HepG2 (cell line): ENCODE data around the gene CBX2. TPM values are rescaled to one million over a fixed set of nuclear protein-coding genes. Genes with fewer than 3 reads are reported as not detected.
A peak's percentile ranks its signal among the peaks of the same experiment; 100 is the strongest.

Experiments
- BHLHE40 ChIP-seq: IDR thresholded peaks from 2 replicates; pipeline ENCODE4 v1.6.1; 2011; ENCODE audit warnings: low read length, improper control_type of control experiment
- CCAR2 ChIP-seq: fragments of 200-400 bp; formaldehyde crosslinking; optimal IDR thresholded peaks from 2 replicates; pipeline ENCODE3; 2018; ENCODE audit warnings: low read depth, mild to moderate bottlenecking, low read length, moderate library complexity
- CHD4 ChIP-seq: fragments of 200-600 bp; sonication (generic); IDR thresholded peaks from 2 replicates; pipeline ENCODE4 v1.7.0; 2017; ENCODE audit warnings: mild to moderate bottlenecking, low read length, borderline replicate concordance
- DMAP1 ChIP-seq: IDR thresholded peaks from 2 replicates; pipeline ENCODE4 v1.6.1; 2016
- EHMT2 ChIP-seq: fragments of 200-600 bp; sonication (generic); IDR thresholded peaks from 2 replicates; pipeline ENCODE4 v1.7.0; 2017; ENCODE audit warnings: antibody characterized with exemption, low read depth, low read length, borderline replicate concordance
- EP300 ChIP-seq, 3 experiments: sonication (generic) in 1 of 3; formaldehyde crosslinking in 1 of 3; IDR thresholded peaks; 2 replicates each; pipeline versions ENCODE4 v1.5.1 to v1.6.1; 2011 to 2020; ENCODE audit warnings: low read depth in 2 of 3, low read length in 2 of 3, borderline replicate concordance in 1 of 3, improper control_type of control experiment in 1 of 3, mild to moderate bottlenecking in 1 of 3, missing genetic modification reagents in 1 of 3, moderate library complexity in 1 of 3
- GPN1 ChIP-seq: sonication (generic); formaldehyde crosslinking; IDR thresholded peaks from 2 replicates; pipeline ENCODE4 v1.5.1; 2020; ENCODE audit warnings: missing genetic modification reagents, borderline replicate concordance
- HHEX ChIP-seq: IDR thresholded peaks from 2 replicates; pipeline ENCODE4 v1.6.1; 2016; ENCODE audit warnings: control low read depth
- HMGXB3 ChIP-seq: sonication (generic); formaldehyde crosslinking; IDR thresholded peaks from 2 replicates; pipeline ENCODE4 v1.4.0; 2020; ENCODE audit warnings: missing genetic modification reagents, borderline replicate concordance
- HOXA3 ChIP-seq: sonication (generic); formaldehyde crosslinking; IDR thresholded peaks from 2 replicates; pipeline ENCODE4 v1.5.0; 2020; ENCODE audit warnings: missing genetic modification reagents
- SRSF9 ChIP-seq: fragments of 200-400 bp; formaldehyde crosslinking; IDR thresholded peaks from 2 replicates; pipeline ENCODE4 v1.6.1; 2018; ENCODE audit warnings: borderline replicate concordance, mild to moderate bottlenecking, low read depth, low read length; ENCODE audit not compliant: insufficient read depth, poor library complexity, severe bottlenecking
- STAG1 ChIP-seq: sonication (generic); formaldehyde crosslinking; IDR thresholded peaks from 2 replicates; pipeline ENCODE4 v1.4.0; 2020; ENCODE audit warnings: missing genetic modification reagents
- YEATS4 ChIP-seq: sonication (generic); formaldehyde crosslinking; IDR thresholded peaks from 2 replicates; pipeline ENCODE4 v1.4.0; 2020; ENCODE audit warnings: missing genetic modification reagents, borderline replicate concordance
- ZC3H4 ChIP-seq: sonication (generic); formaldehyde crosslinking; IDR thresholded peaks from 2 replicates; pipeline ENCODE4 v1.4.0; 2020; ENCODE audit warnings: missing genetic modification reagents, borderline replicate concordance
- ZNF121 ChIP-seq: sonication (generic); formaldehyde crosslinking; IDR thresholded peaks from 2 replicates; pipeline ENCODE4 v1.5.0; 2020; ENCODE audit warnings: mild to moderate bottlenecking, missing genetic modification reagents
- ZNF274 ChIP-seq: sonication (generic); formaldehyde crosslinking; IDR thresholded peaks from 2 replicates; pipeline ENCODE4 v1.5.1; 2020; ENCODE audit warnings: mild to moderate bottlenecking, missing genetic modification reagents
- ZNF713 ChIP-seq: sonication (generic); formaldehyde crosslinking; IDR thresholded peaks from 2 replicates; pipeline ENCODE4 v1.4.0; 2020; ENCODE audit warnings: mild to moderate bottlenecking, missing genetic modification reagents
- ZSCAN20 ChIP-seq: sonication (generic); formaldehyde crosslinking; IDR thresholded peaks from 2 replicates; pipeline ENCODE4 v1.4.0; 2020; ENCODE audit warnings: missing genetic modification reagents, mild to moderate bottlenecking, borderline replicate concordance
- ZZZ3 ChIP-seq: sonication (generic); formaldehyde crosslinking; IDR thresholded peaks from 2 replicates; pipeline ENCODE4 v1.4.0; 2020; ENCODE audit warnings: missing genetic modification reagents, mild to moderate bottlenecking, borderline replicate concordance
- polyA plus RNA-seq, 8 experiments: library from polyadenylated mRNA; depleted of rRNA in 3 of 8; stranded (reverse) in 7 of 8; unstranded in 1 of 8; fragments of >200 nt; fragmentation: Illumina TruSeq in 4 of 8; extraction: Trizol in 4 of 8; gene quantifications; 2 replicates each; pipeline versions ENCODE4 v1.2.1 to v1.2.3, GENCODE V29; 2011 to 2016; ENCODE audit warnings: low read depth in 4 of 8, missing spikeins in 1 of 8, mixed read lengths in 1 of 8; ENCODE audit not compliant: insufficient read depth in 1 of 8
- total RNA-seq, 5 experiments: library from RNA; depleted of rRNA; stranded (reverse); fragments of >200 nt; fragmentation: Illumina TruSeq; extraction: Trizol; gene quantifications; 2 replicates each; pipeline ENCODE4 v1.2.3, GENCODE V29; 2016; ENCODE audit warnings: low read depth in 1 of 5
- TF ChIP-seq, protein P1 (sequence below): sonication (generic); formaldehyde crosslinking; IDR thresholded peaks from 2 replicates; pipeline ENCODE4 v1.5.1; 2020; ENCODE audit warnings: mild to moderate bottlenecking, missing genetic modification reagents, borderline replicate concordance
- TF ChIP-seq, protein P2 (sequence below): IDR thresholded peaks from 2 replicates; pipeline ENCODE4 v1.6.1; 2016; ENCODE audit warnings: mild to moderate bottlenecking, missing biosample characterization, missing genetic modification reagents

CBX2 gene
- total and polyA plus RNA-seq, 2 of the 13 experiments (the other 11 are each of a cell fraction or from before 2014, with no cell fraction given), result 14.5 to 31.1 TPM

DNA sequence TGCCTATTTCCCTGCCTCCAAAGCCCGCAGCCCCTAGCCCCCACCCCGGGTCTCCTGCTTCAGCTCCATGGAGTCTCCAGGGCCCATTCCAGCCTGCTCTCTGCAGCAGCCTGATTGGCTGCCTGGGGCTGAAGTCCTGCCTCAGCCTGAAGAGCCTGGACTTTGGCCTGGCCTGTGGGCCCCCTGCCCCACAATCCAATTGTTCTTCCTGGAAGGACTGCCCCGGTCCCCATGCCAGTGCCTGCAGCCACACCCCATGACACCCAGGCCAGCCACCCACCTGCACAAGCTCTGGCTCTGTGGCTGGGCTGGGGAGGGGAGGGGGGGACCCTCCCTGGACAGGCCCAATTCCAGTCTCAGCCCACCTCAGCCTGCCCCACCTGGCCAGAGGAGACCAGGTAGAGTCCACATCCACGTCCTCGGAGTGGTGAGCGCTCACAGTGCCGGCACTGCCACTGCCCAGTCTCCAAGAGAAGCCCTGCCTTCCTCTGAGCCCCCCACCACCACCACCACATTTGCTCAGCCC lies 34.9 kb upstream of the CBX2 start (continued):
- no peak for TF ChIP-seq ZNF121 (CRISPR knock-in tag)
- TF ChIP-seq, protein P1, sequence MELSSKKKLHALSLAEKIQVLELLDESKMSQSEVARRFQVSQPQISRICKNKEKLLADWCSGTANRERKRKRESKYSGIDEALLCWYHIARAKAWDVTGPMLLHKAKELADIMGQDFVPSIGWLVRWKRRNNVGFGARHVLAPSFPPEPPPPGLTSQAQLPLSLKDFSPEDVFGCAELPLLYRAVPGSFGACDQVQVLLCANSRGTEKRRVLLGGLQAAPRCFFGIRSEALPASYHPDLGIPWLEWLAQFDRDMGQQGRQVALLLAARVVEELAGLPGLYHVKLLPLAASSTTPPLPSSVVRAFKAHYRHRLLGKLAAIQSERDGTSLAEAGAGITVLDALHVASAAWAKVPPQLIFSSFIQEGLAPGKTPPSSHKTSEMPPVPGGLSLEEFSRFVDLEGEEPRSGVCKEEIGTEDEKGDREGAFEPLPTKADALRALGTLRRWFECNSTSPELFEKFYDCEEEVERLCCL (CRISPR knock-in tag), result peak; percentile 92; the same call in 1 of the 2 replicates
- peak; percentile 27 to 71; a peak in 2 of 4 replicates for TF ChIP-seq EP300 (IDR thresholded peaks at IDR 0.05; ENCODE audit: low read depth in 2 of 2, low read length in 2 of 2)
- peak; percentile 84 for TF ChIP-seq EP300 (CRISPR knock-in tag; IDR thresholded peaks at IDR 0.05; ENCODE audit: borderline replicate concordance)
- no peak for TF ChIP-seq EHMT2
- TF ChIP-seq ZNF274 (CRISPR knock-in tag), result 0 out of 2 replicates have a peak, but pooled peaks have one; percentile 63
- 0 out of 2 replicates have a peak, but pooled peaks have one; percentile 19 for TF ChIP-seq ZC3H4 (CRISPR knock-in tag)
- peak; percentile 54; the same call in 1 of the 2 replicates for TF ChIP-seq YEATS4 (CRISPR knock-in tag)
- TF ChIP-seq ZZZ3 (CRISPR knock-in tag), result no peak
- TF ChIP-seq HHEX (CRISPR knock-in tag), result no peak
- peak; percentile 13; the same call in 1 of the 2 replicates for TF ChIP-seq STAG1 (CRISPR knock-in tag)
- TF ChIP-seq GPN1 (CRISPR knock-in tag), result 0 out of 2 replicates have a peak, but pooled peaks have one; percentile 12
- no peak; the same call in 1 of the 2 replicates for TF ChIP-seq ZNF713 (CRISPR knock-in tag)
- peak; percentile 86 for TF ChIP-seq HOXA3 (CRISPR knock-in tag)
- no peak for TF ChIP-seq CCAR2
- TF ChIP-seq DMAP1 (CRISPR knock-in tag), result peak; percentile 76
- TF ChIP-seq BHLHE40, result no peak; the same call in 1 of the 2 replicates
- TF ChIP-seq CHD4, result peak; percentile 54; the same call in 1 of the 2 replicates
- TF ChIP-seq, protein P2, sequence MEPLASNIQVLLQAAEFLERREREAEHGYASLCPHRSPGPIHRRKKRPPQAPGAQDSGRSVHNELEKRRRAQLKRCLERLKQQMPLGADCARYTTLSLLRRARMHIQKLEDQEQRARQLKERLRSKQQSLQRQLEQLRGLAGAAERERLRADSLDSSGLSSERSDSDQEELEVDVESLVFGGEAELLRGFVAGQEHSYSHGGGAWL, result peak; percentile 80; the same call in 1 of the 2 replicates
- peak; percentile 90 for TF ChIP-seq HMGXB3 (CRISPR knock-in tag)
- TF ChIP-seq ZSCAN20 (CRISPR knock-in tag), result no peak
- no peak for TF ChIP-seq SRSF9
